SK-N-SH (cell line): Measurements from ENCODE around the gene ENO1.

Experiments
- CTCF ChIP-seq: fragments of 200-600 bp; sonication (generic); IDR thresholded peaks from 2 replicates; pipeline ENCODE4 v1.6.1; 2017; ENCODE audit warnings: antibody characterized with exemption, mild to moderate bottlenecking, moderate library complexity
- EP300 ChIP-seq, 2 experiments: IDR thresholded peaks; 2 replicates each; pipeline versions ENCODE4 v1.4.0 to v1.6.1; 2012; ENCODE audit warnings: borderline replicate concordance in 1 of 2, low read depth in 1 of 2, low read length in 1 of 2
- NFIC ChIP-seq: IDR thresholded peaks from 2 replicates; pipeline ENCODE4 v1.4.0; 2012; ENCODE audit warnings: borderline replicate concordance
- POLR2AphosphoS5 ChIP-seq: IDR thresholded peaks from 2 replicates; pipeline ENCODE4 v1.6.1; 2012; ENCODE audit warnings: low read depth, low read length
- TAF1 ChIP-seq: IDR thresholded peaks from 2 replicates; pipeline ENCODE4 v1.6.1; 2012; ENCODE audit warnings: low read depth, mild to moderate bottlenecking, low read length, moderate library complexity, borderline replicate concordance
- TEAD4 ChIP-seq: IDR thresholded peaks from 2 replicates; pipeline ENCODE4 v1.4.0; 2012; ENCODE audit warnings: mild to moderate bottlenecking, borderline replicate concordance; ENCODE audit not compliant: insufficient read depth
- YY1 ChIP-seq: IDR thresholded peaks from 2 replicates; pipeline ENCODE4 v1.4.0; 2012; ENCODE audit warnings: low read depth, mild to moderate bottlenecking
- TF ChIP-seq, protein P1 (sequence below): IDR thresholded peaks from 2 replicates; pipeline ENCODE4 v1.4.0; 2012; ENCODE audit warnings: low read depth

DNA sequence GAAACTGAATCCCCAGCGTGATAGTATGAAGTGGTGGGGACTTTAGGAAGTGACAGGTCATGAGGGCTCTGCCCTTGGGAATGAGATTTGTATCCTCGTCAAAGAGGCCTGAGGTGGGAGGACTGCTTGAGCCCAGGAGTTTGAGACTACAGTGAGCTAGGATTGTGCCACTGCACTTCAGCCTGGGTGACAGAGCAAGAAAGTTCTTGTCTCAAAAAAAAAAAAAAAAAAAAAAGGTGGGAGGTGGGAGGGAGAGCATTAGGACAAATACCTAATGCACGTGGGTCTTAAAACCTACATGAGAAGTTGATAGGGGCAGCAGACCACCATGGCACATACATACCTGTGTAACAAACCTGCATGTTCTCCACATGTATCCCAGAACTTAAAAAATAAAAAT lies 37.1 kb downstream of the ENO1 start:
- TF ChIP-seq EP300 (IDR thresholded peaks at IDR 0.05; ENCODE audit: borderline replicate concordance in 1 of 2, low read depth in 1 of 2, low read length in 1 of 2) (no peak), YY1 (no peak), TAF1 (no peak), TEAD4 (no peak), CTCF (no peak), NFIC (no peak), POLR2AphosphoS5 (no peak)
- TF ChIP-seq, protein P1, sequence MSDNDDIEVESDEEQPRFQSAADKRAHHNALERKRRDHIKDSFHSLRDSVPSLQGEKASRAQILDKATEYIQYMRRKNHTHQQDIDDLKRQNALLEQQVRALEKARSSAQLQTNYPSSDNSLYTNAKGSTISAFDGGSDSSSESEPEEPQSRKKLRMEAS: no peak
